DMS153 treated with DMSO at 0.1 percent for 48 hours (cell line): ENCODE data around the gene UBE2E1.

Experiments used
- DNase-seq: peaks from one replicate; lab custom pipeline; 2025; ENCODE audit not compliant: unreplicated experiment; lab: John Stamatoyannopoulos, UW

UBE2E1 gene

DNA sequence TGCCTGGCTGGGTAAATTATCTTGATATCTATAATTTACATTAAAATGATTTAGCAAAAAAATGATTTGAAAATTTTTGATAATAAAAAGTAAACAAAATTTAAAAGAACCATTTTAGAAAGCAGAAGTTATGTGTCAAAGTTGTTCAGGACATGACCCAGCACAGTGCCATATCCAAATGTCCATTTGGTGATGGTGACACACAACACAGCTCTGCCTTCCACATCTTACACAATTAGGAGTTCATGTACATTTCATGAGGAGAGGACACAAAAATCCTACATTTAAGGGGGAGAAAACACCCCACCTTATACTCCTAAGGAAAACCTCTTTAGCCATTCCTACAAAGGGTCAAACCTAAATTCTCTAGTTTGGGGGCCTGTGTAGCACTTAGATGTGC, 10.7 kb upstream of the UBE2E1 start:
- DNase-seq, result no peak

DNA sequence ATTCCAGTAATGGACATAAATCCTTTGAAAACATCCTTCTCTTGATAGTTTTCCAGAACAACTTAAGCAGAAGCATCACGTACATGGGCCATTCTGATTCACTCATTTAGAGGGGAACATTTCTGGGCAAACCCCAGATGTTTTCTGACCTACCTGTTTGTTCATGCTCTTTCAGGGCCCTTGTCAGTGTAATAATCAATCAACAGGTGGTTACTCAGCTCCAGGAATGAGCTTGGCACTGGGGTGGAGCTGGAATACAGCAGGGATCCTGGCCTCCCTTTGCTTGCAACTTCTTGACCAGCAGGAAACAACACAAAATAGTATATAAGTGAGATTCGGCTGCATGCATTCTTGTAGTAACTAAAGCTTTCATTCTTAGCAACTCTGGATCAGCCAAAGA, 9.2 kb upstream of the UBE2E1 start:
- no peak for DNase-seq

DNA sequence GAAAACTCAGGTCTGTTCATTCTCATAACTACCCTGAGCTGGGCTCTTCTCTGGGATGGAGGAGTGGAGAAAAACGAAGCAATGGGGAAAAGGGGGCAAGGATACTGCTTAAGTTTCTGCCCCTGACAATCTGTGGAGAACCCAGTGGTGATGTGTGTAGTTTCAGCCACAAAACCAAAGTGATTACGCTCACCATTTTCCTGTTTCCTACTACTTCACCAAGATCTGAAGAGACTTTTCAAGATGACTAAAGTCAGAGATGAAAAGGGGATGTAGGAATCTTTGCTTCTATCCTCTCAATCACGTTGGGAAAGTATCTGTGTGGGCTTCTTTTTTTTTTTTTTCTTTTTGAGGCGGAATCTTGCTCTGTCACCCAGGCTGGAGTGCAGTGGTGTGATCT, 8.3 kb upstream of the UBE2E1 start:
- DNase-seq, result no peak

DNA sequence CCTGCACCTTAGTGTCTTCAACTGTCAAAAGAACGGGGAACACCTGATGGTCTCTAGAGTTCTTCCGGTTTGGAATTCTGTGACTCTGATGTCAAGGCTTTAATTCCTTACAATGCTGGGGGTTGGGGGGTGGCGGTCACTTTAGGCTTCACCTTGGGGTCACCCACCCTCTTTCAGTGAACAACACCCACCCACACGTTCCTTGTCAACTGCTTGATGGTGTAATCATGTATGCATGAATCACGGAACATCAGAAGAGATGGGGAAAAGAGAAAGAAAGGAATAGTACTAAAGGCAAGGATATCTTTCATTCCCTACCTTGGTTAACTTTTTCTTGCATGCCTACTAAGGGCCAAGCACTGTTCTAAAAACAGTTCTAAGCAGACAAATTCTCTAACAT, 7.3 kb upstream of the UBE2E1 start:
- no peak for DNase-seq

DNA sequence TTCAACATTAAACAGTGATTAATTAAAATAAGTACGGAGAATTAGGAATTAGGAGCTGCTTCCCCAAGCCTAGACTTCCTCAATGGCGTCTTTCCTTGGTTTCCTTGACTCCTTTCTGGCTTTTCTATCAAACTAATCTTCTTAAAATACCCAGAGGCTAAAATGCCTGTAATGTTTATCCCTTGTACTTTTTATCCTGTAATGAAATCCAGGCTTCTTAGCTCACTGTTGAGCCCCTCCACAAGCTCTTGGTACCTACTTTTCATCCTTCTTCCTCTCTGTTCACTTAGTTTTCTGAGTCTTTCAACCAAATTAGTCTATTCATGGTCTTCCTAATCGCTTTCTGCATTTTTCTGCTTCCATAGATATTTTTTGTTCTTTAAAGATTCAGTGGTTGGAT, 6.9 kb upstream of the UBE2E1 start:
- no peak for DNase-seq

DNA sequence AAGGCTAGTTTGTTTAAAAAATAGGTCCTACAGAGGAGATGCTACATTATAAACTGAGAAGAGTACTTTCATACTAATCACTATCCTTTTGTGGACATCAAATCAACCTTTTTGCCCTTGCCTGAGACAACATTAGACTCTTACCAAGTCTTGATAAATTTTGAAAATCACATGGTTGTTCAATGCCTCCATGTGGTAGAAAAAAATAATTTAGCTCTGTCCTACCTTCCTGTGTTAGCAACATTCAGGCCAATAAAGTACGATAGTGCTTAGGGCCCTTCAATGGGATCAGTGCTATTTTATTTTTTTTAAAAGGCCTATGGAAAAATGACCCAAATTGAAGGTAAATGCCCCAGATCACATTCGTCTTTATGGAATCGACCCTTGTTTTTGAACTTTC, 5.0 kb upstream of the UBE2E1 start:
- DNase-seq, result no peak

DNA sequence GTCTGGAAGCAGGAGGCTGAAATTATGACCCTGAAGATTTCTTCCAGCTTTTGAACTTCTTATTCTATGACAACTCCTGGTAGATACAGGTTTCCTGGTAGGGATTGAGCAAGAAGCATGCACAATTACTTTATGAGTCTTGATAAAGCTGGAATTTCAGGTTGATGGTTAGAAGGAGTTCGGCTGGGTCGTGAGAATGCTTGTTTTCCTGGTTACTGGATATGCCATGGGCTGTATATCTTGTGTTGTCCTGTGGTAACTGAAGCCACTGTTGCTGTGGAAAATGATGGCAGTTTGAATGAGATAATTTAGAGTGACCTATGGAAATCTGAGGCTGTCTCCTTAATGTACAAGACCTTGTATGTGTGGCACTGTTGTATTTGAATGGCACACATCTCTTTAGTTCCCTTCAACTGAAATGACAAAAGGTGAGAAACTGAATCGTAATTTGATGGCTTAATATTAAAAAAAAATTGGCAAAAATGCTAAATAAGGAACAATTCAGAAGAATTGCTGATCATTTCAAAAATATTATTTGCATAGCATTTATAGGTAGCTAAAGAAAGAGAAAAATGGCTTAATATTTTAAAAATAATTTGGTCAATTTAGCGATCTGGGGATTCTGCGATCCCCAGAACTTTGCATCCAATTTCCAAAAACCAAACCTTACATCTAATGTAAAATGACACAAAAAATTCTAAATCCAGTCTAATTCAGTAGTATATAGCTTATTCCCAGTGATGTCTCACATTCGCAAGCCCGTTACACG, 1.1 kb upstream of the UBE2E1 start:
- DNase-seq, result no peak

DNA sequence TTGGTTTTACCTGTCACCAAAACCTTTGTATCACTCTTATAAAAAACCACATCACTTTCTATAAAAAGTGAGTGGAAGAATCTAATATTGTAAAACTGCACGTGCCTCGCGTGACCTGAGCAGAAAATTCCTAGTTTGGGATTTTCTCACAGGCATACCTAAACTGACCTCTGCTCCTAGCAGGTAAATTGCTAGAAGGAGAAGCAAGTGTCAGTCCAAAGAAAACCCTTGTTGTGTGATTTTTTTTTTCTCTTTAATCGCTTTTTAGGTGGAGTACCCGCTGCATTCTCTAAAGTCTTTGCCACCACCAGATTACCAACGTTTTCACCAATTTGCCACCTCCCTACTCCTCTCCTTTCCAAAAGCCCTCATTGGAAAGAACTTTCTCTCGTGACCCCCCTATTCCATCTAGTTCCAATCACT, 534 bp upstream of the UBE2E1 start:
- DNase-seq, result no peak

DNA sequence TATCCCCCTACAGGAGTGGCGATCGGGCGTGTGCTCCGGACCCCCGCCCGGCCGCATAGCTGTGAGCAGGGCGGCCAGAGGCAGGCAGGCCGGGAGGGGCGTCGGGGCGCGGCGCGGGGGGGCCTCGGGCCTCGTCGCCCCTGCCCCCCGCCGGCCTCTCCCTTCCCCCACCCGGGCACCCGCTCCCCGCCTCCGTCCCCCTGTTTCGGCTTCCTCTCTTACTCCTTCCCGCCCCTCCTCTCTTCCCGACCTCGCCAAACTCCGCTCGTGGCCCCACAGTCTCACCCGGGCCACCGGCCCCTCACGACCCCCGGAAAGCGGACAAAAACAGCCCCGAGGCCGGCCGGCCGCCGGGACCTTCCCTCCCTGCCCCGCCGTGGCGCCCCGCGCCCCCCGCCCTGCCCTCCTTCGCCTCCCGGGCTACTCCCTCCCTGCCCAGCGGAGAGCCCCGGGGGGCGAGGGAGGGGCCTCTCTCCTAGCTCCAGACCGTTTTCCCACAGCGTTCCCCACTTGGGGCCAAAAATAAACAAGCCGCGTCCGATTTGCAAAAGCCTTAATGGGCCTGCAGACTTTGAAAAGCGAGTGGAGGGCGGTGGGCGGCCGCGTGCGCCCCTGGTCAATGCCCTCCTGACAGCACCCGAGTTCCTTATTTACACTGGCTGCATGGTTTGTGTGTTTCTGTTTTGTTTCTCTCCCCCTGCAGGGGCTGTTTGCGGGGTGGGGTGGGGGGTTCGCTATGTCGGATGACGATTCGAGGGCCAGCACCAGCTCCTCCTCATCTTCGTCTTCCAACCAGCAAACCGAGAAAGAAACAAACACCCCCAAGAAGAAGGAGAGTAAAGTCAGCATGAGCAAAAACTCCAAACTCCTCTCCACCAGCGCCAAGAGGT, 1.0 kb downstream of the UBE2E1 start:
- DNase-seq, result no peak

DNA sequence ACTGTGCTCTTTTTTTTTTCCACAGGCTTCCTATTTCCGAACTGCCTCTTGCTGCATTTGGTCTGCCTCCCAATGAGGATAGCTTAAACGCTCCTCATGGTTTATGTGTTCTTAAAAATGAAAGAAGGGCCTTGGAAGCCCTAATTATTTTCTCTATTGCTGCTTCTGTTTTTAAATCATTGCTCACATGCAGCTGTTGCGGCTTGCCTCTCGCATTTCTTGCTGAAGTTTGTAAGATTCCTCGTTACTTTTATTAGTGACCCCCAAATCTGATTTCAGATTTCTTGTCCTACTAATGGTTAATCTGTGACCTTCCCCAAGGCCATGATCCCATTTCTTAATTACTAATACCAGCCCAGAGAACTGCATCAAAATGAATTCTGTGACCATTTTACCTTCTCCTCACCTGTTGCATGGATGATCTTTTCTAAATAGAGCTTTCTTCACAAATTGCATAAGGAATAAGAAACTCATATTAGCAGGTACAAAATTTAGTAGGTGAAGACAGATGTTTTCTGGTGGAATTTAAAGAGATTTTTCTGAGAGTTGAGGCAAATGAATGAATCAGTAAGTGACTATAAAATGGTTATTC, 1.8 kb downstream of the UBE2E1 start:
- DNase-seq, result no peak

DNA sequence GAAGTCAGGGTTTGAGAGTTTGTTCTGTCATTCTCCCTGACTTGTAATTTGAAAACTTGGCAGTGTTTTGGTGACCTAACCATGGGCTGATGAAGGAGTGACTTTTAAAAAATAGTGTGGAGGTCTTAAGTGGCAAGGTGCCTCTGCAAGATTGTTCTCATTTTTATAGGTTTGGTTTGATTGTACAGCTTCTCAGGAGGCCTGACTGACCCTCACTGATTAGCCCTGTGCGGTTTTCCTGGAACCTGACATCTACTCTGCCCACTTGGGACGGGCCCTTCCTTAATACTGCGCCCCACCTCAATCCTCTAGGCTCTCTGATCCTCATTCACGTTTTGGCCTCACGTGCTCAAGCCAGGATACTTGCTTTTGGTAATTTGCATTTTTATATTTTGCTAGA, 2.8 kb downstream of the UBE2E1 start:
- DNase-seq, result no peak

DNA sequence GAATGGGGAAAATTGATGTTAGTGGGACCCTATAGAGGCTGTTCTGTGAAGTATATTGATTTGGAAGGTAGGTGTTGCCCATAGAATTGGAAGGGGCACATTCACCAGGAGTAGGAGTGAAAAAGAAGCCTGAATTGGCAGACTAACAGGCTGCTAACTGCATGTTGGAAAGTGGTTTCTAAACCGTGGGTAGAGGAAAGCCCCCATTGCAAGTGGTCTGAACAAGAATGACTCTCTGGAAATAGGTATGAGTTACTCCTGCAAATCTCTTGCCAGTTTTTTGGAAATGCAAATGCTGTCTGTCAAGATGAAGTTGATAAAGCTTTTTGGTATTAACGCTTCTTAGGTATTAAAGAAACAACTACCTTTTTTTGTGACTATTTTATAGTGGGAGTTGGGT, 3.5 kb downstream of the UBE2E1 start:
- DNase-seq, result no peak

DNA sequence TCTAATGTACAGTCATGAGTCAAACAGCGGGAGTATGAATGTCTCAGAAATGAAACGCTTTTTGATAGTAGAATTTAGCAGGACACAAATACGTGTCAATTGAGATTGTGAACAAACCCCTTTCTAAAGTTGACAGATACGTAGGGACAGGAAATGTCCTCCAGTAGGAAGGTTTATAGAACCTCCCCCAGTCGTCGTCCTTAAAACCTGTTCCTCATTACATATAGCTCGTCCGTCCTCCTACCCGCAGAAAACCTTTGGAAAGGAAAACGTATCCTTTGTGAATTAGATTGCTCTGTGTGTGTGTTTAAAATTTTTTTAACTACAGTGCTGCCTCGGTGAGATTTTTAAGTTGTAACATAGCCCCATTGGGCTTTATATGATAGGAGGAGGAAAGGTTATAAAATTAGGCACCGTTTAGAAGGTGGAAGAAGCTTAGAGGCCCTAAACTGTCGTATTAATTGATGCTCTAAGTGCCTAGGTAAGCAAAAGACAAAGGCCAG, 4.1 kb downstream of the UBE2E1 start:
- DNase-seq, result no peak

DNA sequence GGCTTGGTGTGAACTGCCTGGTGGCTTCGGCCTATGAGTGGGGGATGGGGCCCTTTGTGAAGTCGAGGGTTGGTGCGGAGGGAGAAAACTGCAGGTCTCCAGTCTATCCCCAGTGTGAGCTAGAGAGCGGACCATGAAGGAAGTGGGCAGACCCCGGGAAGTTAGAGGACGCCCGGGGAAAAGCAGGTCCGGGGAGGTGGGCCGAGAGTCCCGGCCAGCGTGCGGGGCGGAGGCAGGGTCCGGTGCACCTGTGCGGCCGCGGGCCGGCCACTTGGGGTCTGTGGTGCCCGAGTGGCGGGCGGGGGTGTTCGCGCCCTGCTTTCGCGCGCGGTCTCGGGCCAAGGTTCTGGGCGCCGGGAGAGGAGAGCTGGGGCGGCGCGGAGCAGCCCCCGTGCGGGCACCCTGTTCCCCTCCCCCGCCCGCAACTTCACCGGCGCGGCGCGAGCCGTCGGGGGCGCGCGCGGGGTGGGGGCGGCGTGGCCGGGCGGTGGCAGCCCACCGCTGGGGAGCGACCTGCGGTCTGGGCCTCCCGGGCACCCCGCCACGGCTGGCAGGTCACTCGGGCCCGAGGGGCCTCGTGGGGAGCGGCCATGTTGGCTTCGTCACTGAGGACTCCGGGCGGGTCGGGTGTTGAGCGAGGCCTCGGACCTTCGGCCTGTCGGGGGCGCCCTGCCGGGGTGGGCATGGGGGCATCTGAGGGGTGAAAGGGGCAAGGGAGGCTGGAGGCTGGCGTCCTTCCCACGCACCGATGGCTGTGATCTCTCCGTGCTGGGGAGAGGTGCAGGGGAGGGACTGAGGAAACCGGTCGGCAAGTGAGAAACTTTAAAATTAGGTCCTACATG, 4.8 kb downstream of the UBE2E1 start:
- DNase-seq, result no peak

DNA sequence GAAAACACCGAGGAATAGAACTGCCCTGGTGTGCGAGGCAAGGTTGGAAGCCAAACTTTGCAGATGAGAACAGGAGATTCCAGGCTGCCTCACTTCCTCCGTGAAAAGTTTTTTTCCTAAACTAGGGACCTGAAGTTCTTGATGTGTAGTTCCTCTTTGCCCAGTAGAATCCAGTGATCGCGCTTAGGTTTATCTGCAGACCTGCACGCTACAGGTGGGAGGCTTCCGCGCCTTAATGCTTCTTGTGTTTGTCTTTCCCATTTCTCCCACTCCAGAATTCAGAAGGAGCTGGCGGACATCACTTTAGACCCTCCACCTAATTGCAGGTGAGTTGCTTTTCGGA, 5.4 kb downstream of the UBE2E1 start:
- no peak for DNase-seq

DNA sequence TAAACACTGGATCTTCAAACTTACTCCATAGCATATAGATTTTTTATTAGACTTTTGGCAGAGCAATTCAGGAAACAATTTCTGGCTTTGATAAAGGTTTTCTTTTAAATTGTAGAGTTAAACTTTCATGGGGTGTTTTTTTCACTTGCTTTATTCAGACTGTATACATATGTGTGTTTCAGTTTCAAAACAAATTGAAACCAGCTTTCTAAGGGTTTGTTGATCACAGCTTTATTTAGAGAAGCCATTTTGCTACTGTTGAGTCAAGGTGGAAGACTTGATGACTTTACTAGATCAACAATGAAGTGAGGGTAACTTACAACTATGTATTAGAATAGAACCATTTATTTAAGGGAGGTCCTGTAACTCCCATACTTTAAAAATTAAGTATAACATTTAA, 6.2 kb downstream of the UBE2E1 start:
- no peak for DNase-seq

DNA sequence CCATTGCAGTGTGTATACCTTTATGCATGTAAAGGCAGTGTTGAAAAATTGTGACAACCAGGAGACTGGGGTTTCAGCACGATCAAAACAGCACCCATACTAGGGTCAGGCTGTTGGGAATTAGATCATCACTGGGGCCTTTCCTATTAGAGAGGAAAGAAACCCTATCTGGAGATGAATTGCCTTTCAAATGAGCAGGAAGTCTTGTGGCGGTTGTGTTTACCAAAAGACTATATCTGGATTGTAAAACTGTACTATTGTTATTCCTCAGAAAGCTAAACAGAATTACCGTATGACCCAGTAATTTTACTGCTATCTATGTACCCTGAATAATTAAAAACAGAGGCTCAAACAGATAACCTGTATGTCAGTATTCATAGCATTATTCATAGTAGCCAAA, 10.1 kb downstream of the UBE2E1 start:
- no peak for DNase-seq

DNA sequence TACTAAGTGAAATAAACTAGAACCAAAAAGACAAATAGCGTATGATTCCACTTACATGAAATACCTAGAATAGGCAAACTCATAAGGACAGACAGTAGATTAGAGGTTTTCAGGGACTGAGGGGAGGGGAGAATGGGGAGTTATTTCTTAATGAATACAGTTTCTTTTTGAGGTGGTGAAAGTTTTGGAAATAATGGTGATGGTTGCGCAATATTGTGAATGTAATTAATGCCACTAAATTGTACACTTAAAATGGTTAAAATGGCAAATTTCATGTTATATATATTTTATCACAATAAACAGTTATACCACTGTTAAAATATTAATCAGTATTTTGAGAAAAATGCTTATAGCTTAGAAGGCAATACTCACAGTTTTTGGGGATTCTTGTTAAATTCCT, 11.0 kb downstream of the UBE2E1 start:
- no peak for DNase-seq

DNA sequence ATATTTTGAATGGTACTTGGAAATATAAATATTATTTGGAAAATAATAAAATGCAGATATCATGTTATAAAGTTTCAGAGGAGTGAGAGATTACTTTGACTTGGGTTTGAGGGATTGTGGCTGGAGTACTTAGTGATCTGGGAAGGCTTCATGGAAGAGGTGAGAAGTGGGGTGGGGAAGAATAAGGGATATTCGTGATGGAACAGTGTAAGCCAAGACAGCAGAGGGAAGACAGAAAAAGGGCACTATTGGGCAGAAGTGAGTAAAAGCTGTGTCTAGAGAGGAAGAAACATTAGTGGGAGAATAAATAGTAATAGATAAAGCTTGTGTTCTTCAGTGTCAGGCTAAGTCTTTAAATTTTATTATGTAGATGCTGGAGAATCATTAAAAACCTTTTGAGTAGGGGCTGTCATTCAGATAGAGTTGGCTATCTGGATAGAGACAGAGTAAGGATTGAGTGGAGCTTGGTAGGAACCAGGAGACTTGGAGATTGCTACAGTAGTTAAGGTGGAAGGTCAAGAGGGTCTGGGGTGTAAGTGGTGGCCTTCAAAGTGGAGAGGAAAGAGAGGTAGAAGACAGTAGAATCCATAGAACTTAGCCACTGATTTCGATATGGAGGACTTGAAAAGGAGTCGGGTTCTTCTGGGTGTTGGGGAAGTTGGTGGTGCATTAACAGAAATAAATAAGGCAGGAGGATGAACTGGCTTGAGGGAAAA, 11.9 kb downstream of the UBE2E1 start:
- DNase-seq, result no peak

DNA sequence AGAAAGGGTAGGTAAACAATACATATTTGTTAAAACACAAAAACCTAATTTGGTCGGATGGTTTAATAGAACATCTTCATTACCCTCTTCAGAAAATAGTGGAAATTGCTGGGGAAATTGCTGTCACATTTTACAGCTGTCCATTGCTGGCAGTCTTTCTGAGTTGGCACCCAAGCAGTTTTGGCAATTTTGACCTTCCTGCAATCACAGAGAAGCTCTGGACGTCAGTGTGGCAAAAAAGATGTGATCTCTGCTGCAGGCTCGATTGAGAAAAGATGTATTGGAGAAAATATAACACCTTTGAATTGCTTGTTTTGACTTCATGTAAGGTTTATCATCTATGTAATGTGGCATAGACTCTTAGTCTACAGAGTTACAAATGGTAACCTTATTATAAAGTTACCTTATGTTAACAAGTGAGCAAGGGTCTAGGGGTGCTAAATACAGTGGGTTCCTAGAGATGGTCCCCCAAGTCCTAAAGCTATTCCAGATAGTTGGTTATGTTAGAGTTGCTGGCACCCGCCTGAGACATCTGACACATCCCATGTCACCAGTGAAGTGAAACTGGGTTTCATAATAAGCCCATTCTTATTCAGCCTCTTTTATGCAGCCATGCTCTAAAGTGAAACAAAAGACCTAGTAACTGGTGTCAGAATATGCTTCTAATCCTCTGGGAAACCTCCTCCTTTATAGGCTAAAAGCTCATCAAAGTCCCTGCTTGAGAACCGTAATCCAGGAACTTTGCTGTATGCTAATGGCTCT, 14.0 kb downstream of the UBE2E1 start:
- no peak for DNase-seq
